Endothelial cell of umbilical vein (primary cell): ENCODE results near the gene MUC20. TPM values are rescaled to one million over a fixed set of nuclear protein-coding genes. Genes with fewer than 3 reads are reported as not detected.

Experiments used
- BruUV-seq: library from RNA; stranded (reverse); fragments of 400-500 nt; replicated peaks from 2 replicates; lab custom pipeline; 2021; lab: Mats Ljungman, UMichigan
- CTCF ChIA-PET: fragments of 300-600, 350-600 bp; sonication (Branson Sonifier 250); formaldehyde crosslinking; loops from one replicate; lab custom pipeline; 2021; ENCODE audit warnings: antibody characterized with exemption, inconsistent platforms; lab: Charles Lee
- POLR2A ChIA-PET: fragments of 300-600, 350-600 bp; sonication (Branson Sonifier 250); formaldehyde crosslinking; loops from one replicate; lab custom pipeline; 2021; ENCODE audit warnings: antibody characterized with exemption, inconsistent platforms; lab: Charles Lee
- DNase-seq: peaks from one replicate; pipeline ENCODE4 v3.0.0-alpha.2; 2011; ENCODE audit warnings: low read depth, low spot score
- FAIRE-seq: peaks from 2 replicates; lab custom pipeline; 2011; peaks lifted over from hg19 to GRCh38; lab: Jason Lieb, UNC
- H2AFZ ChIP-seq: 2 replicates; pipeline ENCODE4 v1.6.0; 2012; ENCODE audit warnings: low read depth, low read length, control low read depth, inconsistent platforms
- H3K27ac ChIP-seq: 2 replicates; pipeline ENCODE4 v1.5.1; 2011; ENCODE audit warnings: low read depth, mild to moderate bottlenecking, control low read depth, low read length, moderate library complexity; ENCODE audit not compliant: insufficient read depth
- H3K27me3 ChIP-seq, 2 experiments: 2 replicates each; pipeline versions ENCODE4 v1.6.0 to v1.6.1; 2011; ENCODE audit warnings: low read length in 2 of 2, mixed read lengths in 1 of 2; ENCODE audit not compliant: control insufficient read depth in 2 of 2, insufficient read depth in 2 of 2
- H3K36me3 ChIP-seq, 2 experiments: 2 replicates in 1 of 2; 3 replicates in 1 of 2; pipeline ENCODE4 v1.5.1; 2011; ENCODE audit warnings: low read length in 2 of 2, mild to moderate bottlenecking in 1 of 2, moderate library complexity in 1 of 2; ENCODE audit not compliant: control insufficient read depth in 2 of 2, insufficient read depth in 2 of 2; ENCODE audit errors: extremely low read depth in 1 of 2
- H3K4me1 ChIP-seq: 3 replicates; pipeline ENCODE4 v1.5.1; 2011; ENCODE audit warnings: mild to moderate bottlenecking, low read length; ENCODE audit not compliant: control insufficient read depth, insufficient read depth; ENCODE audit errors: extremely low read depth
- H3K4me2 ChIP-seq: 2 replicates; pipeline ENCODE4 v1.6.1; 2011; ENCODE audit warnings: low read length, control low read depth, mixed read lengths; ENCODE audit not compliant: insufficient read depth
- H3K4me3 ChIP-seq, 3 experiments: fragments of 200-600 bp in 1 of 3; sonication (generic), shearing (Covaris generic) in 1 of 3; replicated peaks in 1 of 3; 2 replicates each; pipeline ENCODE4 v1.5.1; 2011 to 2016; ENCODE audit warnings: control low read depth in 3 of 3, low read length in 3 of 3, mild to moderate bottlenecking in 2 of 3, inconsistent platforms in 1 of 3, low read depth in 1 of 3, moderate library complexity in 1 of 3; ENCODE audit not compliant: insufficient read depth in 1 of 3
- H3K79me2 ChIP-seq: 2 replicates; pipeline ENCODE4 v1.6.0; 2012; ENCODE audit warnings: low read length, inconsistent platforms; ENCODE audit not compliant: control insufficient read depth, insufficient read depth
- H3K9ac ChIP-seq: replicated peaks from 2 replicates; pipeline ENCODE3; 2011; ENCODE audit warnings: low read length, control low read depth; ENCODE audit not compliant: insufficient read depth; ENCODE audit errors: extremely low read depth
- H3K9me1 ChIP-seq: replicated peaks from 3 replicates; pipeline ENCODE4 v1.6.0; 2011; ENCODE audit warnings: mild to moderate bottlenecking, low read length; ENCODE audit not compliant: control insufficient read depth, insufficient read depth; ENCODE audit errors: extremely low read depth
- H3K9me3 ChIP-seq: replicated peaks from 2 replicates; pipeline ENCODE4 v1.5.1; 2012; ENCODE audit warnings: low read length, inconsistent platforms; ENCODE audit not compliant: control insufficient read depth, insufficient read depth
- H4K20me1 ChIP-seq: replicated peaks from 2 replicates; pipeline ENCODE3; 2011; ENCODE audit warnings: mild to moderate bottlenecking, low read length; ENCODE audit not compliant: control insufficient read depth, insufficient read depth; ENCODE audit errors: extremely low read depth
- CTCF ChIP-seq, 2 donors: IDR thresholded peaks; 1 replicate in 1 of 2; 2 replicates in 1 of 2; pipeline ENCODE4 v1.5.1; 2011; ENCODE audit warnings: low read length in 2 of 2, mild to moderate bottlenecking in 2 of 2, moderate library complexity in 2 of 2, control low read depth in 1 of 2, inconsistent platforms in 1 of 2, low read depth in 1 of 2; ENCODE audit not compliant: insufficient read depth in 1 of 2; ENCODE audit errors: extremely low read depth in 1 of 2
- EZH2 ChIP-seq: IDR thresholded peaks from 2 replicates; pipeline ENCODE4 v1.6.1; 2012; ENCODE audit warnings: borderline replicate concordance, low read depth, mild to moderate bottlenecking, moderate library complexity, low read length, inconsistent platforms; ENCODE audit not compliant: severe bottlenecking
- FOS ChIP-seq: IDR thresholded peaks from 2 replicates; pipeline ENCODE4 v1.6.1; 2011; ENCODE audit warnings: mild to moderate bottlenecking, low read length, moderate library complexity, borderline replicate concordance; ENCODE audit not compliant: insufficient read depth
- GATA2 ChIP-seq: IDR thresholded peaks from 2 replicates; pipeline ENCODE4 v1.7.0; 2011; ENCODE audit warnings: low read depth, mild to moderate bottlenecking, moderate library complexity, mixed read lengths, low read length; ENCODE audit not compliant: insufficient read length, insufficient read depth
- JUN ChIP-seq: IDR thresholded peaks from 2 replicates; pipeline ENCODE4 v1.6.1; 2011; ENCODE audit warnings: borderline replicate concordance, low read depth; ENCODE audit not compliant: insufficient read length, insufficient read depth
- MYC ChIP-seq: IDR thresholded peaks from one replicate; pipeline ENCODE4 v1.6.1; 2011; ENCODE audit warnings: mild to moderate bottlenecking, low read depth, low read length
- POLR2A ChIP-seq: IDR thresholded peaks from 2 replicates; pipeline ENCODE4 v1.6.1; 2012; ENCODE audit warnings: low read depth, mild to moderate bottlenecking, control low read depth, low read length
- POLR2AphosphoS5 ChIP-seq: IDR thresholded peaks from 2 replicates; pipeline ENCODE4 v1.6.1; 2012; ENCODE audit warnings: low read depth, mild to moderate bottlenecking, control low read depth, low read length, moderate library complexity; ENCODE audit not compliant: insufficient read depth
- dilution Hi-C: fragments of 300-500 bp; cut with MboI; formaldehyde crosslinking; loops from one replicate; pipeline ENCODE4 v1.15.0; 2019; ENCODE audit warnings: low sequenced_read_pairs; ENCODE audit not compliant: extremely low pct_ligation_motif_present
- intact Hi-C: fragments of 100-400 bp; cut with micrococcal nuclease; formaldehyde crosslinking; loops from one replicate; pipeline ENCODE4 v1.10.0; 2022
- polyA plus RNA-seq, 4 experiments: library from polyadenylated mRNA; depleted of rRNA in 3 of 4; stranded (reverse) in 3 of 4; unstranded in 1 of 4; fragments of >200 nt; gene quantifications; 2 replicates each; pipeline versions ENCODE4 v1.2.1 to v1.2.3, GENCODE V29; 2011 to 2012; ENCODE audit warnings: missing spikeins in 1 of 4
- total RNA-seq: library from RNA; stranded (reverse); gene quantifications from 2 replicates; pipeline ENCODE4 v1.2.3, GENCODE V29; 2021
- TF ChIP-seq, protein P1 (sequence below): IDR thresholded peaks from 2 replicates; pipeline ENCODE4 v1.6.1; 2011; ENCODE audit not compliant: insufficient read depth, insufficient read length

Gene MUC20
- total and polyA plus RNA-seq, 2 donors (not counting 3 experiments of a cell fraction or from before 2014, with no cell fraction given) = 0.62 TPM; not detected in 1

GRCh38 chr3:195701042-195701915 is 19.5 kb upstream of the MUC20 start:
- intact Hi-C loops = no loop called here

More at GRCh38 chr3:195701042-195701915, 19.5 kb upstream of the MUC20 start:
- CTCF ChIA-PET = interaction anchor here (1.2 kb wide), 1 partner anchor 149 kb away, joined by 3 read pairs; no protein-coding TSS in a partner anchor
- H3K4me1 ChIP-seq = no peaks in the 10 kb centered on the region
- no TSS peak for BruUV-seq
- TF ChIP-seq, protein P1, sequence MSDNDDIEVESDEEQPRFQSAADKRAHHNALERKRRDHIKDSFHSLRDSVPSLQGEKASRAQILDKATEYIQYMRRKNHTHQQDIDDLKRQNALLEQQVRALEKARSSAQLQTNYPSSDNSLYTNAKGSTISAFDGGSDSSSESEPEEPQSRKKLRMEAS = no peak
- no peak for TF ChIP-seq CTCF (IDR thresholded peaks at IDR 0.05; ENCODE audit: extremely low read depth in 1 of 2, insufficient read depth in 1 of 2, low read depth in 1 of 2, low read length in 2 of 2)
- TF ChIP-seq POLR2A = no peak
- TF ChIP-seq GATA2 = no peak
- no peak for TF ChIP-seq JUN
- no peak for TF ChIP-seq MYC
- no peak for TF ChIP-seq FOS
- no peak for TF ChIP-seq POLR2AphosphoS5
- no peak for TF ChIP-seq EZH2
- FAIRE-seq (no peak), DNase-seq (no peak)
- H4K20me1 ChIP-seq = no peaks in the 10 kb centered on the region
- no peak overlapping the region for H3K4me2 ChIP-seq
- dilution Hi-C loops = no loop called here
- no peaks in the 10 kb centered on the region for H3K36me3 ChIP-seq
- H3K9me3 ChIP-seq = no peaks in the 10 kb centered on the region
- H3K4me3 ChIP-seq = no peak overlapping the region
- H3K79me2 ChIP-seq = no peaks in the 10 kb centered on the region
- POLR2A ChIA-PET = no interaction called here
- H3K27ac ChIP-seq = no peak overlapping the region
- H3K9me1 ChIP-seq = no peaks in the 10 kb centered on the region
- no peak overlapping the region for H3K9ac ChIP-seq
- H2AFZ ChIP-seq = no peak overlapping the region
- H3K27me3 ChIP-seq = peaks cover 0 to 2% of the 10 kb centered on the region in 2 experiments
